Measurements from ENCODE around the gene SCART1. TPM values are rescaled to one million over a fixed set of nuclear protein-coding genes. Genes with fewer than 3 reads are reported as not detected.

Gene SCART1
- total and polyA plus RNA-seq, 3 donors from 2014 or later: 1.6 to 13.1 (median 11.6) TPM

GRCh38 chr10:133475425-133475734 is 21.6 kb downstream of the SCART1 start:
- intact Hi-C loops (cut with DNase I; ENCODE audit: low total_unique reads): no loop called here
- 90 to 91% methylated on average over 4 to 5 of the region's 5 CpGs for WGBS, 2 donors
- no peak for DNase-seq
- no peaks in the 10 kb centered on the region for H3K9me3 ChIP-seq
- TF ChIP-seq CTCF (IDR thresholded peaks at IDR 0.05) (no peak), POLR2A (IDR thresholded peaks at IDR 0.05) (no peak)
- no peak overlapping the region for H3K27ac ChIP-seq
- no peaks in the 10 kb centered on the region for H3K36me3 ChIP-seq (ENCODE audit: low read depth, missing control alignments)
- H3K4me3 ChIP-seq: no peak overlapping the region
- H3K27me3 ChIP-seq: no peaks in the 10 kb centered on the region
- no peaks in the 10 kb centered on the region for H3K4me1 ChIP-seq

GRCh38 chr10:133475821-133476640 is 22.3 kb downstream of the SCART1 start:
- Histone ChIP-seq H3K4me1 (no peaks in the 10 kb centered on the region), H3K9me3 (no peaks in the 10 kb centered on the region), H3K27me3 (no peaks in the 10 kb centered on the region), H3K27ac (no peak overlapping the region), H3K4me3 (no peak overlapping the region), H3K36me3 (ENCODE audit: low read depth, missing control alignments) (no peaks in the 10 kb centered on the region)
- TF ChIP-seq CTCF (IDR thresholded peaks at IDR 0.05): no peak
- no peak for TF ChIP-seq POLR2A (IDR thresholded peaks at IDR 0.05)
- 91 to 92% methylated on average over 5 to 11 of the region's 11 CpGs for WGBS, 2 donors
- DNase-seq: no peak
- intact Hi-C loops (cut with DNase I; ENCODE audit: low total_unique reads): no loop called here

GRCh38 chr10:133476641-133476990 is 22.9 kb downstream of the SCART1 start:
- Histone ChIP-seq H3K4me1 (no peaks in the 10 kb centered on the region), H3K27me3 (no peaks in the 10 kb centered on the region), H3K36me3 (ENCODE audit: low read depth, missing control alignments) (no peaks in the 10 kb centered on the region), H3K4me3 (no peak overlapping the region), H3K27ac (no peak overlapping the region), H3K9me3 (no peaks in the 10 kb centered on the region)
- intact Hi-C loops (cut with DNase I; ENCODE audit: low total_unique reads): no loop called here
- no peak for DNase-seq
- WGBS, 2 donors: 88 to 94% methylated on average over 9 of the region's 9 CpGs
- TF ChIP-seq POLR2A (IDR thresholded peaks at IDR 0.05) (no peak), CTCF (IDR thresholded peaks at IDR 0.05) (no peak)

GRCh38 chr10:133481086-133481643 is 27.4 kb downstream of the SCART1 start:
- Histone ChIP-seq H3K27me3 (no peaks in the 10 kb centered on the region), H3K36me3 (ENCODE audit: low read depth, missing control alignments) (no peaks in the 10 kb centered on the region), H3K4me3 (no peak overlapping the region), H3K9me3 (no peaks in the 10 kb centered on the region), H3K27ac (no peak overlapping the region), H3K4me1 (no peaks in the 10 kb centered on the region)
- no peak for DNase-seq
- TF ChIP-seq CTCF (IDR thresholded peaks at IDR 0.05): no peak
- no peak for TF ChIP-seq POLR2A (IDR thresholded peaks at IDR 0.05)
- WGBS, 2 donors: 80 to 88% methylated on average over 3 to 11 of the region's 12 CpGs
- intact Hi-C loops (cut with DNase I; ENCODE audit: low total_unique reads): no loop called here

- TF ChIP-seq POLR2A (IDR thresholded peaks at IDR 0.05): no peak
- H3K36me3 ChIP-seq (ENCODE audit: low read depth, missing control alignments): no peaks in the 10 kb centered on the region
- DNase-seq: no peak
- H3K4me1 ChIP-seq: no peaks in the 10 kb centered on the region
- H3K4me3 ChIP-seq: no peak overlapping the region
- intact Hi-C loops (cut with DNase I; ENCODE audit: low total_unique reads): no loop called here
- 86 to 89% methylated on average over 8 to 10 of the region's 10 CpGs for WGBS, 2 donors
- H3K27ac ChIP-seq: no peak overlapping the region
- H3K9me3 ChIP-seq: no peaks in the 10 kb centered on the region
- no peaks in the 10 kb centered on the region for H3K27me3 ChIP-seq
Observed at GRCh38 chr10:133481657-133482056, 27.9 kb downstream of the SCART1 start.
